ENCODE measurements around the gene RELB.

The RELB gene

GRCh38 chr19:45076029-45076850 is 75.0 kb downstream of the RELB start, which contains the start of gene ZNF296:
ZNF296 (minus strand) TSS chr19:45076478; CDS start chr19:45076373, 105 bp downstream.
- DNase-seq (ENCODE audit: low spot score) = peak; percentile 90
- no peak for TF ChIP-seq CTCF (IDR thresholded peaks at IDR 0.05; ENCODE audit: borderline replicate concordance, control extremely low read depth, extremely low read depth, insufficient read depth, missing control alignments)
- in situ Hi-C loops (cut with MboI; ENCODE audit: low sequenced_read_pairs, unreplicated experiment) = no loop called here

DNA sequence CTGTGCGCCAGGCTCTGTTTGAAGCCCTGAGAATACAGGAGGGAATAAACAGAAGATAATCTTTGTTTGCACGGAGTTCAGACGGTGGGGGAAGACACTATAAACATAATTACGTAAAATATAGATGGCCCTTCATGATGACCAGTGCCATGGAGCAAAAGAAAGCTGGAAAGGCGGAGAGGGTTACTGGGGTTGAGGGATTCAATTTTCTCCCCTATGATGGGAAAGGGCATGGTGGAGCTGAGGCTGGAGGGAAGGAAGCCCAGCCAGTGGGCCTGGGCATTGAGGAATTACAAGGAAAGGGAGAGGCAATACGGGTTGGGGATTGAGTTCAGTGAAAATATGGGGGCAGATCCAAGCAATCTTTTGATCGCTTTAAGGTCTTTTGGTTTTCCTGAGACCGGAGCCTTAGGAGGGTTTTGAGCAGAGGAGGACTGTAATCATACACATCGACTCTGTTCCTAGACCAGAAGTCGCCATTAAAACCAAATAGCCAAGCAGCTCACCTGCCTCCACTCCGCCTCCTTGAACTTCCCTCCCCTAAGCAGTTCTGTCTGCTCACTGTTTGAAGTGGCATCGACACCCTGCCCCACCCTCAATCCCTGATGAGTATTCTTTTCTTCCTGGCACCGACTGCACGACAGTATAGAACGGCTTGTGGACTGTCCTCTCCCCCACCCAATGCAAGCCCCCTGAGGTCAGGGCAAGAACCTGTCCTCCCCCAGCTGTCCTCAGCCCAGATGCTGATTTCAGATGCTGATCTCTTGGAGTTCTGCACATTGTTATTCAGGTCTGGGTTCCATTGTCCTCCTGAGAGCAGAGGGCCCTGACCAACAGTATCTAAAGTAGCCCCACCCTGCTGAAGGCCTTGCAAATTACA is 75.8 kb downstream of the RELB start:
- in situ Hi-C loops (cut with MboI; ENCODE audit: low sequenced_read_pairs, unreplicated experiment) = no loop called here
- no peak for TF ChIP-seq CTCF (IDR thresholded peaks at IDR 0.05; ENCODE audit: borderline replicate concordance, control extremely low read depth, extremely low read depth, insufficient read depth, missing control alignments)
- DNase-seq (ENCODE audit: low spot score) = no peak

GRCh38 chr19:45078390-45079062 is 77.3 kb downstream of the RELB start:
- no peak for TF ChIP-seq CTCF (IDR thresholded peaks at IDR 0.05; ENCODE audit: borderline replicate concordance, control extremely low read depth, extremely low read depth, insufficient read depth, missing control alignments)
- in situ Hi-C loops (cut with MboI; ENCODE audit: low sequenced_read_pairs, unreplicated experiment) = no loop called here
- no peak for DNase-seq (ENCODE audit: low spot score)

DNA sequence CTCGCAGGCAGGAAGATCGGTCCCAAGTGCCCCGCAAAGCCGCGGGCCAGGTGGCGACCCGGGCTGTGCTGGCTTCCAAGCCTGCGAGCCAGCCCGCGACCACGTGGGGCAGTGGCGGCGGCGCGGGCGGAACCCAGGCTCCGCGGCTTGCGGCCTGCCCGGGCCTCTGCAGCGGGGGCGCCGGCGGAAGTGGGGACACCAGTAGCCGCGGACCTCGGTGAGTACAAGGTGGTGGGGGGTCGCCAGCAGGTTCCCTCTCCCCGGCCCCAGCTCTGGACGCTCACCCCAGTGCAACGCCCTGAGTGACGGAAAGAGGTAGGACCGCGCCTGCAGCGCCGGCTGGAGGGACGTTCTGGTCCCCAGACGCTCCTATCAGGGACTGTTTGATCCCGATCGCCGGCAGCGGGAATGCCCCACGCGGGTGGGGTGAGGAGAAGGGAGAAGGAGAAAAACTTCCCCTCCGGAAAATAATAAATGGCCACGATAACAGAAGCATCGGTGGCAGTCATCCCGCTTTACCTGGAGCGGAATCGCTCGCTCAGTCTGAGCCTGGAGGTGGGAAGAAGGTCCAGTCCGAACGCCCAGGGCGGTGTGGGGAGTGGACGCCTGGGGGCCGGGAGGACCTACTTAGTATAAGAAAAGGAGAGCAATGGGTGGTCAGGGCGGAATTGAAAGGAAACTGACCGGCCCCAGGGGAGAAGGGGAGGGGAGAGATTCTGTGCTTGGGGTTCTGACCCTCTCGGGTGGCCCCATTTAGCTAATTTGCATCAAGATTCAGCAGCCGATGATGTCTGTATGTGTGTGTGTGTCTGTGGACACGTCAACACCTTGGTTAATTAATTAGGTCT is 78.0 kb downstream of the RELB start, which contains the start of gene GEMIN7:
TSS of gene GEMIN7 (plus strand) at position 198 of the 848 bp plus-strand sequence. CDS start 10,855 bp downstream, outside the sequence.
- DNase-seq (ENCODE audit: low spot score) = peak; percentile 85
- TF ChIP-seq CTCF (IDR thresholded peaks at IDR 0.05; ENCODE audit: borderline replicate concordance, control extremely low read depth, extremely low read depth, insufficient read depth, missing control alignments) = no peak
- in situ Hi-C loops (cut with MboI; ENCODE audit: low sequenced_read_pairs, unreplicated experiment) = no loop called here

- in situ Hi-C loops (cut with MboI; ENCODE audit: low sequenced_read_pairs, unreplicated experiment) = no loop called here
Measured at GRCh38 chr19:45079911-45080370, 78.7 kb downstream of the RELB start.

More at GRCh38 chr19:45079911-45080370, 78.7 kb downstream of the RELB start:
- TF ChIP-seq CTCF (IDR thresholded peaks at IDR 0.05; ENCODE audit: borderline replicate concordance, control extremely low read depth, extremely low read depth, insufficient read depth, missing control alignments) = no peak
- DNase-seq (ENCODE audit: low spot score) = no peak
